Frontal cortex (tissue), 4 donors: Measurements from ENCODE around the gene RPTOR. TPM values are rescaled to one million over a fixed set of nuclear protein-coding genes. Genes with fewer than 3 reads are reported as not detected.

Experiments used
- DNase-seq, 2 donors: peaks; one replicate each; pipeline ENCODE4 v3.0.0; 2012; ENCODE audit warnings: low spot score in 2 of 2
- FAIRE-seq: peaks from 2 replicates; lab custom pipeline; 2012; peaks lifted over from hg19 to GRCh38; lab: Jason Lieb, UNC
- total RNA-seq: library from RNA; depleted of rRNA; stranded (reverse); fragments of >200 nt; gene quantifications from one replicate; pipeline ENCODE4 v1.2.3, GENCODE V29; 2014
- donor health status: control.
- donor health status: control.
- donor health status: control.

Gene RPTOR
- total RNA-seq, 1 donor from 2014 or later = 12.2 TPM

GRCh38 chr17:80584176-80584905 lies 39.7 kb downstream of the RPTOR start:
- DNase-seq = no peak
- no peak for FAIRE-seq

GRCh38 chr17:80585890-80586845 lies 41.5 kb downstream of the RPTOR start:
- FAIRE-seq (no peak), DNase-seq (no peak)

- FAIRE-seq = no peak
These were observed 42.2 kb downstream of the RPTOR start for GRCh38 chr17:80586846-80587228.

GRCh38 chr17:80588702-80589383 lies 44.2 kb downstream of the RPTOR start:
- DNase-seq = no peak
- FAIRE-seq = no peak

More at GRCh38 chr17:80586846-80587228, 42.2 kb downstream of the RPTOR start:
- DNase-seq = no peak

- FAIRE-seq = no peak
- DNase-seq = no peak
These were observed 47.1 kb downstream of the RPTOR start for GRCh38 chr17:80591788-80592187.

- DNase-seq (no peak), FAIRE-seq (no peak)
These were observed 47.6 kb downstream of the RPTOR start for GRCh38 chr17:80592243-80592642.

GRCh38 chr17:80593181-80593580 lies 48.5 kb downstream of the RPTOR start:
- FAIRE-seq = no peak

GRCh38 chr17:80594431-80595269 lies 50.0 kb downstream of the RPTOR start:
- FAIRE-seq (no peak), DNase-seq (no peak)

More at GRCh38 chr17:80593181-80593580, 48.5 kb downstream of the RPTOR start:
- no peak for DNase-seq

- FAIRE-seq (no peak), DNase-seq (no peak)
These were observed 52.3 kb downstream of the RPTOR start for GRCh38 chr17:80596760-80597608.

GRCh38 chr17:80598813-80599545 lies 54.3 kb downstream of the RPTOR start:
- DNase-seq = no peak
- no peak for FAIRE-seq

- DNase-seq (no peak), FAIRE-seq (no peak)
These were observed 55.1 kb downstream of the RPTOR start for GRCh38 chr17:80599546-80600305.

GRCh38 chr17:80601146-80601545 lies 56.5 kb downstream of the RPTOR start:
- FAIRE-seq (no peak), DNase-seq (no peak)

GRCh38 chr17:80603396-80603795 lies 58.8 kb downstream of the RPTOR start:
- FAIRE-seq = no peak
- DNase-seq = no peak

- FAIRE-seq = no peak
- no peak for DNase-seq
These were observed 59.5 kb downstream of the RPTOR start for GRCh38 chr17:80604009-80604669.

- FAIRE-seq (no peak), DNase-seq (no peak)
These were observed 60.0 kb downstream of the RPTOR start for GRCh38 chr17:80604670-80605010.

- FAIRE-seq = no peak
- no peak for DNase-seq
These were observed 60.9 kb downstream of the RPTOR start for GRCh38 chr17:80605326-80606066.
